Measurements from ENCODE around the gene ANKFN1. TPM values are rescaled to one million over a fixed set of nuclear protein-coding genes. Genes with fewer than 3 reads are reported as not detected.

Gene ANKFN1
- total RNA-seq, 2 donors from 2014 or later: 3.0 to 7.3 TPM

DNA sequence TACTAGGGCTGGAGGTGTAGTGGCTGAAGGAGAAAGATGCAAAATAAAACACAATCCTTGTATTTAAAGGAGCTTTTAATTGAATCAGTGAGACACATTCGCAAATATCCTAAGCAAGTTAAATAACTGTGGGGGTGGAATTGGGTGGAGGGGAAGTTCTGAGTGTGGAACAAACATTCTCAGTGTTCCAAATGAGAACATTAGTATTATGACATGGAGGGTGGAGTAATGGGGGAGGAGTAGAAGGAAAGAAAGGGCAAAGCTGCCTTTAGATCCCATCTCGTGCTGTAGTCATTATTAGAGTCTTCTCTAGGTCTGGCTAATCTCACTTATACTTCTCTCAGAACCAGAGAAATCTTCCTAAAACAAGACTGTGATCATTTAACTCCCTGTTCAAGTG is 169.7 kb downstream of the ANKFN1 start:
- Histone ChIP-seq H3K36me3 (no peaks in the 10 kb centered on the region), H3K4me1 (replicated peaks) (no peaks in the 10 kb centered on the region), H3K4me3 (no peak overlapping the region), H3K27ac (no peak overlapping the region), H3K27me3 (replicated peaks; ENCODE audit: insufficient read depth) (no peaks in the 10 kb centered on the region), H3K9me3 (no peaks in the 10 kb centered on the region)
- TF ChIP-seq POLR2AphosphoS5 (IDR thresholded peaks at IDR 0.05) (no peak), POLR2A (IDR thresholded peaks at IDR 0.05) (no peak)
- no peak for DNase-seq (ENCODE audit: low spot score)
- intact Hi-C loops (cut with DNase I): loop anchor here (5.0 kb wide), 1 partner anchor 191 kb away; no protein-coding TSS in a partner anchor
- WGBS: 48% methylated on average over 2 of the region's 2 CpGs

DNA sequence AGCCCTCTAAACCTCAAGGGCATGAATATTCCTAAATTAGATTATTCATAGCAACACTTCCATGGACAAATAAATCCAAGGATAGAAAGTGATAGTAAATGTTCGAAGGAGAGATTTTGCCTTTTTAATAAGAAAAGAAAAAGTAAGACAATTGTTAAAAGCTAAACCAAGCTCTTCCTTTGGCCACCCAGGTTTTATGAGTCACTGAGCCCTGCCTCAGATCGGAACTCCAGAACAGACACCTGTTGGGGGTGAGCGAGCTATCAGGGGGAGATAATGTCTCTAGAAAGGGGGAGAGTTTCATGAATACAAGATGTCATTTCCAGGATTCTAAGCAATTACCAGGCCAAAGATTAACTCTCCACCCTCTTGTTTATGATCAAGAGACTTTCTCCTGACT is 171.4 kb downstream of the ANKFN1 start:
- no peaks in the 10 kb centered on the region for H3K9me3 ChIP-seq
- intact Hi-C loops (cut with DNase I): loop anchor here (5.0 kb wide), 1 partner anchor 192 kb away; no protein-coding TSS in a partner anchor
- H3K4me3 ChIP-seq: no peak overlapping the region
- no peaks in the 10 kb centered on the region for H3K4me1 ChIP-seq (replicated peaks)
- no peaks in the 10 kb centered on the region for H3K27me3 ChIP-seq (replicated peaks; ENCODE audit: insufficient read depth)
- no peak overlapping the region for H3K27ac ChIP-seq
- no peak for TF ChIP-seq POLR2A (IDR thresholded peaks at IDR 0.05)
- TF ChIP-seq POLR2AphosphoS5 (IDR thresholded peaks at IDR 0.05): no peak
- TF ChIP-seq, protein P1, sequence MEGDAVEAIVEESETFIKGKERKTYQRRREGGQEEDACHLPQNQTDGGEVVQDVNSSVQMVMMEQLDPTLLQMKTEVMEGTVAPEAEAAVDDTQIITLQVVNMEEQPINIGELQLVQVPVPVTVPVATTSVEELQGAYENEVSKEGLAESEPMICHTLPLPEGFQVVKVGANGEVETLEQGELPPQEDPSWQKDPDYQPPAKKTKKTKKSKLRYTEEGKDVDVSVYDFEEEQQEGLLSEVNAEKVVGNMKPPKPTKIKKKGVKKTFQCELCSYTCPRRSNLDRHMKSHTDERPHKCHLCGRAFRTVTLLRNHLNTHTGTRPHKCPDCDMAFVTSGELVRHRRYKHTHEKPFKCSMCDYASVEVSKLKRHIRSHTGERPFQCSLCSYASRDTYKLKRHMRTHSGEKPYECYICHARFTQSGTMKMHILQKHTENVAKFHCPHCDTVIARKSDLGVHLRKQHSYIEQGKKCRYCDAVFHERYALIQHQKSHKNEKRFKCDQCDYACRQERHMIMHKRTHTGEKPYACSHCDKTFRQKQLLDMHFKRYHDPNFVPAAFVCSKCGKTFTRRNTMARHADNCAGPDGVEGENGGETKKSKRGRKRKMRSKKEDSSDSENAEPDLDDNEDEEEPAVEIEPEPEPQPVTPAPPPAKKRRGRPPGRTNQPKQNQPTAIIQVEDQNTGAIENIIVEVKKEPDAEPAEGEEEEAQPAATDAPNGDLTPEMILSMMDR (IDR thresholded peaks at IDR 0.05): no peak
- no peaks in the 10 kb centered on the region for H3K36me3 ChIP-seq
- WGBS: 59% methylated on average over 3 of the region's 3 CpGs
- no peak for DNase-seq (ENCODE audit: low spot score)

DNA sequence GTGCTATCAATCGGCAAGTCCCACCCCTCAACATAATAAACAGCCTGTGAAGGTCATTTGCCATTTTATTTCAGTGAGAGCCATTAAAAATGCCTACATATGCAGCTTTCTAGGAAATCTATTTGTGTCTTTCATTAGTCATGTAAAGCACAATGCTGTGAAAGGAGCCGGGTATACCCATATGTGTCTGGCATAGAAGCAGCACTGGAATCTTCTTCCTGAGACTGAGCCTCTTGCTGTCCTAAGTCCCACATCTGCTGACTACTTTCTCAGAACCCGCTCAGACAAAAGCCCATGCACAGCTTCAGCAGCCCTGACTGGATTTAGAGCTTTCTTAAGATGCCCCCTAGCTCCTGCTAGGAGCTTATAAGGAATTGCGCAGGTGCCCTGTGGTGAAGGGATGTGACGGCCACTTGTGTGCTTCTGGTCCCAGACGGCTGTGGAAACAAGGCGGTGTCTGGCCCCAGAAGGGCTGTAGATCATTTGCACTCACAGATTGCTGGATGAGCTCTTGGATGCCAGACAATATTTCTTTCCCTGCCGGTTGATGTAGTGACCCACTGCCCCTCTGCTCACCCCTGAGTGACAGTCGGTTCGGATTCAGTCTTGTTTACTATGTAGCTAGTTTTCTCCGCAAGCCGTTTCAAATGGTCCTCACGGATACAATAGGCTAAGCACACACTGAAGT is 172.2 kb downstream of the ANKFN1 start:
- intact Hi-C loops (cut with DNase I): no loop called here
- H3K4me3 ChIP-seq: no peak overlapping the region
- H3K4me1 ChIP-seq (replicated peaks): no peaks in the 10 kb centered on the region
- no peaks in the 10 kb centered on the region for H3K36me3 ChIP-seq
- H3K27ac ChIP-seq: no peak overlapping the region
- WGBS: 52% methylated on average over 13 of the region's 13 CpGs
- no peaks in the 10 kb centered on the region for H3K27me3 ChIP-seq (replicated peaks; ENCODE audit: insufficient read depth)
- TF ChIP-seq, protein P1 (IDR thresholded peaks at IDR 0.05): no peak
- TF ChIP-seq POLR2AphosphoS5 (IDR thresholded peaks at IDR 0.05) (no peak), POLR2A (IDR thresholded peaks at IDR 0.05) (no peak)
- no peaks in the 10 kb centered on the region for H3K9me3 ChIP-seq
- no peak for DNase-seq (ENCODE audit: low spot score)

DNA sequence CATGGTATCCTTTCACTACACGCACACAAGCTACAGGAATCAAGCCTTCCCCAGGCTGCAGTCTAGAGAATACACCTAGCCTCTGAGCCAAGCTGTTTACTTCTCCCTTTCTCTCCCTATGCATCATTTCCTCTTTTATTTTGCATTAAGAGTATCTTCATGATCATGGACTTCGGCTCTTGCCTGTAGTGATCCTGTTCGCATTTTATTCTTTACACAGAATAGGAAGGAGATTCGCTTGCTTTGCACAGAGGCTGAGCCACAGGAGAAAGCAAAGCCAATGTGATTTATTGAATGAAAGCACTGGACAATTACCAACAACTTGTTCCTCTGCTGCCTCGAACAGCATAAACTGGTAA is 172.7 kb downstream of the ANKFN1 start:
- no peak overlapping the region for H3K4me3 ChIP-seq
- intact Hi-C loops (cut with DNase I): no loop called here
- H3K4me1 ChIP-seq (replicated peaks): no peaks in the 10 kb centered on the region
- TF ChIP-seq, protein P1 (IDR thresholded peaks at IDR 0.05): no peak
- TF ChIP-seq POLR2AphosphoS5 (IDR thresholded peaks at IDR 0.05) (no peak), POLR2A (IDR thresholded peaks at IDR 0.05) (no peak)
- DNase-seq (ENCODE audit: low spot score): no peak
- 44% methylated on average over 5 of the region's 5 CpGs for WGBS
- no peak overlapping the region for H3K27ac ChIP-seq
- H3K27me3 ChIP-seq (replicated peaks; ENCODE audit: insufficient read depth): no peaks in the 10 kb centered on the region
- H3K9me3 ChIP-seq: no peaks in the 10 kb centered on the region
- H3K36me3 ChIP-seq: no peaks in the 10 kb centered on the region

DNA sequence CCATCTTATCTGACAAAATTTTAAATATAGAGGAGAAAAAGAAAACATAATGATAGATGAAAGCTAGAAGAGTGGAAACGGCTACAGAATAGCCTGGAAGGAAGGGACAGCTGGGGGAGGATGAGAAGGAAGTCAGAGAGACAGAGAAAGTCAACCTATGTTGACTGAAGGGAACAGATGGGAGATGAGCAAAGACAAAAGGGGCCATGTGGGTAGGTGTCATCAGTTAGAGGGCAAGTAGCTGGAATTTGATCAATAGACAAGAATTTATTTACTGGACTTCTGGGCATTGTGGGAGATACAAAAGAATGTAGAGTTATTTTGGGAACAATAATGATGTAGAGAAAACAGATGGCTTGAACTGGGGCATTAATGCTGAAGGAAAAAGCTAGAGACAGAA is 194.4 kb downstream of the ANKFN1 start:
- Histone ChIP-seq H3K27me3 (replicated peaks; ENCODE audit: insufficient read depth) (no peaks in the 10 kb centered on the region), H3K9me3 (no peaks in the 10 kb centered on the region), H3K4me3 (no peak overlapping the region), H3K4me1 (replicated peaks) (no peaks in the 10 kb centered on the region), H3K36me3 (no peaks in the 10 kb centered on the region), H3K27ac (no peak overlapping the region)
- DNase-seq (ENCODE audit: low spot score): no peak
- intact Hi-C loops (cut with DNase I): no loop called here
- TF ChIP-seq, protein P1 (IDR thresholded peaks at IDR 0.05): no peak
- no peak for TF ChIP-seq POLR2AphosphoS5 (IDR thresholded peaks at IDR 0.05)
- no peak for TF ChIP-seq POLR2A (IDR thresholded peaks at IDR 0.05)
- WGBS: 79% methylated on average over 1 of the region's 1 CpG
